ENCODE measurements around the gene TLE3.

The TLE3 gene

GRCh38 chr15:70061696-70062270 is 35.9 kb downstream of the TLE3 start:
- DNase-seq: no peak

GRCh38 chr15:70060993-70061305 is 36.8 kb downstream of the TLE3 start:
- no peak for DNase-seq

GRCh38 chr15:70060214-70060992 is 37.3 kb downstream of the TLE3 start:
- DNase-seq: no peak

- no peak for DNase-seq
Observed at GRCh38 chr15:70059476-70060213, 38.1 kb downstream of the TLE3 start.

- DNase-seq: no peak
Observed at GRCh38 chr15:70058642-70059360, 38.9 kb downstream of the TLE3 start.

GRCh38 chr15:70057931-70058641 is 39.6 kb downstream of the TLE3 start:
- no peak for DNase-seq

- DNase-seq: no peak
Observed at GRCh38 chr15:70056091-70056680, 41.5 kb downstream of the TLE3 start.

- no peak for DNase-seq
Observed at GRCh38 chr15:70055601-70056051, 42.1 kb downstream of the TLE3 start.

GRCh38 chr15:70054884-70055387 is 42.8 kb downstream of the TLE3 start:
- DNase-seq: no peak

- peak in 1 of 14 donors; percentile 36 for DNase-seq
Observed at GRCh38 chr15:70054366-70054765, 43.4 kb downstream of the TLE3 start.

GRCh38 chr15:70053716-70054229 is 43.9 kb downstream of the TLE3 start:
- DNase-seq: no peak

GRCh38 chr15:70053001-70053715 is 44.6 kb downstream of the TLE3 start:
- peak in 6 of 14 donors; percentile 25 to 54 (median 32) for DNase-seq

GRCh38 chr15:70051948-70052633 is 45.6 kb downstream of the TLE3 start:
- no peak for DNase-seq

GRCh38 chr15:70050970-70051369 is 46.7 kb downstream of the TLE3 start:
- no peak for DNase-seq

GRCh38 chr15:70050441-70050840 is 47.3 kb downstream of the TLE3 start:
- DNase-seq: no peak

GRCh38 chr15:70049701-70050301 is 47.9 kb downstream of the TLE3 start:
- no peak for DNase-seq

- no peak for DNase-seq
Observed at GRCh38 chr15:70048578-70049514, 48.9 kb downstream of the TLE3 start.

GRCh38 chr15:70048198-70048565 is 49.5 kb downstream of the TLE3 start:
- DNase-seq: no peak
